ENCODE data around the gene FILIP1. TPM values are rescaled to one million over a fixed set of nuclear protein-coding genes. Genes with fewer than 3 reads are reported as not detected.

The FILIP1 gene
- total RNA-seq, 1 donor from 2014 or later: 2.0 TPM

DNA sequence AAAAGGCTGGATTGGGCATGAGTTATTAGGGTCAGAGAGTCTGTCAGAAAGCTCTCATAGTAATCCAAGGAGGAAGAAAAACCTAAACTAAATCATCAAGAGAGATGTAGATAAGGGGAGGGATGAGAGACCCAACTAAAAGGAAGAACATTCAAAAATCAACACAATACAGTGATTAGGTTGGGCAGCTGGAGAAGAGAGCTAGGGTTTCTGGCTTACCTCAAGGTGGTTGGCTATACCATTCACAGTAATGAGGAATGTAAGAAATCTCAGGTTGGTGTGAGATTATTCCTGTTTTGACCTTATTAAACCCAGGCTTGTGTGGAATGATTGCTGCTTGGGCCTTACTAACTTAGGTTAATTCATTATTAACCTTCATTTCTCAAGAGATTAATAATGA, 243.8 kb downstream of the FILIP1 start:
- H3K36me3 ChIP-seq (ENCODE audit: insufficient read depth, low read length): no peaks in the 10 kb centered on the region
- no peaks in the 10 kb centered on the region for H3K4me1 Mint-ChIP-seq (ENCODE audit: low read depth, unreplicated experiment)
- H3K4me3 ChIP-seq (ENCODE audit: insufficient read depth, low read depth, low read length): no peak overlapping the region
- H3K79me2 ChIP-seq (ENCODE audit: insufficient read depth, low read length): no peaks in the 10 kb centered on the region
- H3K27me3 Mint-ChIP-seq (ENCODE audit: low read depth, unreplicated experiment): no peaks in the 10 kb centered on the region
- no peak overlapping the region for H3K4me2 ChIP-seq (ENCODE audit: low read length)
- H3K36me3 Mint-ChIP-seq (ENCODE audit: low read depth, unreplicated experiment): no peaks in the 10 kb centered on the region
- no peak overlapping the region for H3K4me3 Mint-ChIP-seq (ENCODE audit: unreplicated experiment)
- H3K9me3 Mint-ChIP-seq (ENCODE audit: unreplicated experiment): no peaks in the 10 kb centered on the region
- H2AFZ ChIP-seq (ENCODE audit: low read depth, low read length): no peak overlapping the region
- FAIRE-seq (no peak), DNase-seq (ENCODE audit: low read depth) (no peak)
- H3K4me1 ChIP-seq (ENCODE audit: insufficient read depth, low read length): no peaks in the 10 kb centered on the region
- no peak for TF ChIP-seq EZH2 (IDR thresholded peaks at IDR 0.05; ENCODE audit: insufficient read depth, low read length)
- TF ChIP-seq, protein P1, sequence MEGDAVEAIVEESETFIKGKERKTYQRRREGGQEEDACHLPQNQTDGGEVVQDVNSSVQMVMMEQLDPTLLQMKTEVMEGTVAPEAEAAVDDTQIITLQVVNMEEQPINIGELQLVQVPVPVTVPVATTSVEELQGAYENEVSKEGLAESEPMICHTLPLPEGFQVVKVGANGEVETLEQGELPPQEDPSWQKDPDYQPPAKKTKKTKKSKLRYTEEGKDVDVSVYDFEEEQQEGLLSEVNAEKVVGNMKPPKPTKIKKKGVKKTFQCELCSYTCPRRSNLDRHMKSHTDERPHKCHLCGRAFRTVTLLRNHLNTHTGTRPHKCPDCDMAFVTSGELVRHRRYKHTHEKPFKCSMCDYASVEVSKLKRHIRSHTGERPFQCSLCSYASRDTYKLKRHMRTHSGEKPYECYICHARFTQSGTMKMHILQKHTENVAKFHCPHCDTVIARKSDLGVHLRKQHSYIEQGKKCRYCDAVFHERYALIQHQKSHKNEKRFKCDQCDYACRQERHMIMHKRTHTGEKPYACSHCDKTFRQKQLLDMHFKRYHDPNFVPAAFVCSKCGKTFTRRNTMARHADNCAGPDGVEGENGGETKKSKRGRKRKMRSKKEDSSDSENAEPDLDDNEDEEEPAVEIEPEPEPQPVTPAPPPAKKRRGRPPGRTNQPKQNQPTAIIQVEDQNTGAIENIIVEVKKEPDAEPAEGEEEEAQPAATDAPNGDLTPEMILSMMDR (IDR thresholded peaks at IDR 0.05; ENCODE audit: insufficient read depth, low read depth, low read length): no peak
- H4K20me1 ChIP-seq (ENCODE audit: insufficient read depth, low read length): peaks cover 6% of the 10 kb centered on the region
- H3K9ac ChIP-seq (ENCODE audit: low read length): no peak overlapping the region
- H3K9me3 ChIP-seq (ENCODE audit: insufficient read depth, low read depth, low read length): no peaks in the 10 kb centered on the region
- no peak overlapping the region for H3K27ac ChIP-seq (ENCODE audit: low read depth, low read length)
- no peaks in the 10 kb centered on the region for H3K27me3 ChIP-seq (ENCODE audit: insufficient read depth, low read length)
- H3K27ac Mint-ChIP-seq (ENCODE audit: unreplicated experiment): no peak overlapping the region

- Histone ChIP-seq H3K36me3 (ENCODE audit: insufficient read depth, low read length) (no peaks in the 10 kb centered on the region), H3K27ac (ENCODE audit: low read depth, low read length) (no peak overlapping the region), H4K20me1 (ENCODE audit: insufficient read depth, low read length) (peaks cover under 1% of the 10 kb centered on the region), H3K9me3 (ENCODE audit: insufficient read depth, low read depth, low read length) (no peaks in the 10 kb centered on the region), H3K4me2 (ENCODE audit: low read length) (no peak overlapping the region), H3K27me3 (ENCODE audit: insufficient read depth, low read length) (no peaks in the 10 kb centered on the region), H3K9ac (ENCODE audit: low read length) (no peak overlapping the region), H3K4me1 (ENCODE audit: insufficient read depth, low read length) (peaks cover 5% of the 10 kb centered on the region), H3K4me3 (ENCODE audit: insufficient read depth, low read depth, low read length) (no peak overlapping the region), H3K79me2 (ENCODE audit: insufficient read depth, low read length) (peaks cover 22% of the 10 kb centered on the region), H2AFZ (ENCODE audit: low read depth, low read length) (no peak overlapping the region)
- H3K27ac Mint-ChIP-seq (ENCODE audit: unreplicated experiment): no peak overlapping the region
- H3K27me3 Mint-ChIP-seq (ENCODE audit: low read depth, unreplicated experiment): no peaks in the 10 kb centered on the region
- H3K4me3 Mint-ChIP-seq (ENCODE audit: unreplicated experiment): peak overlapping the region; percentile 4
- H3K9me3 Mint-ChIP-seq (ENCODE audit: unreplicated experiment): no peaks in the 10 kb centered on the region
- peaks cover 1% of the 10 kb centered on the region for H3K36me3 Mint-ChIP-seq (ENCODE audit: low read depth, unreplicated experiment)
- FAIRE-seq (no peak), DNase-seq (ENCODE audit: low read depth) (no peak)
- TF ChIP-seq EZH2 (IDR thresholded peaks at IDR 0.05; ENCODE audit: insufficient read depth, low read length): no peak
- TF ChIP-seq, protein P1 (IDR thresholded peaks at IDR 0.05; ENCODE audit: insufficient read depth, low read depth, low read length): no peak
- H3K4me1 Mint-ChIP-seq (ENCODE audit: low read depth, unreplicated experiment): peaks cover 1% of the 10 kb centered on the region
These were observed 247.2 kb downstream of the FILIP1 start for GRCh38 chr6:75246386-75246785.

- Mint-ChIP-seq H3K27me3 (ENCODE audit: low read depth, unreplicated experiment) (no peaks in the 10 kb centered on the region), H3K36me3 (ENCODE audit: low read depth, unreplicated experiment) (peaks cover 7% of the 10 kb centered on the region), H3K4me3 (ENCODE audit: unreplicated experiment) (peak overlapping the region; percentile 97), H3K27ac (ENCODE audit: unreplicated experiment) (peak overlapping the region; percentile 99), H3K4me1 (ENCODE audit: low read depth, unreplicated experiment) (peaks cover 8% of the 10 kb centered on the region), H3K9me3 (ENCODE audit: unreplicated experiment) (no peaks in the 10 kb centered on the region)
- TF ChIP-seq EZH2 (IDR thresholded peaks at IDR 0.05; ENCODE audit: insufficient read depth, low read length): no peak
- TF ChIP-seq, protein P1 (IDR thresholded peaks at IDR 0.05; ENCODE audit: insufficient read depth, low read depth, low read length): no peak
- FAIRE-seq (no peak), DNase-seq (ENCODE audit: low read depth) (no peak)
- Histone ChIP-seq H3K9ac (ENCODE audit: low read length) (peak overlapping the region; percentile 99), H3K4me2 (ENCODE audit: low read length) (peak overlapping the region; percentile 90), H3K79me2 (ENCODE audit: insufficient read depth, low read length) (peaks cover 43% of the 10 kb centered on the region), H4K20me1 (ENCODE audit: insufficient read depth, low read length) (peaks cover 12% of the 10 kb centered on the region), H3K27me3 (ENCODE audit: insufficient read depth, low read length) (no peaks in the 10 kb centered on the region), H3K4me3 (ENCODE audit: insufficient read depth, low read depth, low read length) (peak overlapping the region; percentile 99), H3K4me1 (ENCODE audit: insufficient read depth, low read length) (peaks cover 5% of the 10 kb centered on the region), H3K27ac (ENCODE audit: low read depth, low read length) (peak overlapping the region; percentile 95), H3K36me3 (ENCODE audit: insufficient read depth, low read length) (peaks cover 6% of the 10 kb centered on the region), H2AFZ (ENCODE audit: low read depth, low read length) (peak overlapping the region; percentile 79), H3K9me3 (ENCODE audit: insufficient read depth, low read depth, low read length) (no peaks in the 10 kb centered on the region)
These were observed 249.5 kb downstream of the FILIP1 start for GRCh38 chr6:75244063-75244584.
